Cardiac muscle cell (in vitro differentiated cells and primary cell): ENCODE data around the gene RNF113B. TPM values are rescaled to one million over a fixed set of nuclear protein-coding genes. Genes with fewer than 3 reads are reported as not detected.

ENCODE experiments used
- DNase-seq, 2 donors: peaks; one replicate each; pipeline versions ENCODE4 v3.0.0 to v3.0.0-alpha.2; 2010 to 2017; ENCODE audit warnings: low read depth in 1 of 2, low spot score in 1 of 2
- H3K27ac ChIP-seq: fragments of 200-600 bp; sonication (generic); 2 replicates; pipeline ENCODE4 v1.5.1; 2016
- H3K27me3 ChIP-seq: fragments of 200-600 bp; sonication (generic); 2 replicates; pipeline ENCODE4 v1.6.0; 2016; ENCODE audit warnings: control low read depth
- H3K36me3 ChIP-seq: fragments of 200-600 bp; sonication (generic); 2 replicates; pipeline ENCODE4 v1.5.1; 2016; ENCODE audit warnings: control low read depth
- H3K4me1 ChIP-seq: fragments of 200-600 bp; sonication (generic); 2 replicates; pipeline ENCODE4 v1.8.1; 2017; ENCODE audit warnings: low read depth, mild to moderate bottlenecking, mixed run types
- H3K4me3 ChIP-seq: fragments of 200-600 bp; sonication (generic); 2 replicates; pipeline ENCODE4 v1.5.1; 2016; ENCODE audit warnings: mild to moderate bottlenecking
- H3K9me3 ChIP-seq: fragments of 200-600 bp; sonication (generic); 2 replicates; pipeline ENCODE4 v1.5.1; 2017; ENCODE audit warnings: low read depth, mild to moderate bottlenecking, control low read depth
- polyA plus RNA-seq: library from polyadenylated mRNA; unstranded; fragments of >200 nt; fragmentation: Nextera tagmentation; extraction: Ambion mirVana; gene quantifications from 2 replicates; pipeline ENCODE4 v1.2.1, GENCODE V29; 2016
- total RNA-seq: library from RNA; depleted of rRNA; stranded (reverse); fragments of >200 nt; gene quantifications from 2 replicates; pipeline ENCODE4 v1.2.3, GENCODE V29; 2016
- TF ChIP-seq, protein P1 (sequence below): IDR thresholded peaks from 2 replicates; pipeline ENCODE4 v1.5.1; 2012; ENCODE audit warnings: low read depth, mild to moderate bottlenecking, low read length

The RNF113B gene
- total and polyA plus RNA-seq, 2 experiments from 2014 or later = 0.10 TPM; not detected in 1

- Histone ChIP-seq H3K27ac (no peak overlapping the region), H3K4me1 (peaks cover 17% of the 10 kb centered on the region), H3K9me3 (no peaks in the 10 kb centered on the region), H3K4me3 (peak overlapping the region; percentile 67), H3K36me3 (no peaks in the 10 kb centered on the region), H3K27me3 (peaks cover 15% of the 10 kb centered on the region)
- TF ChIP-seq, protein P1, sequence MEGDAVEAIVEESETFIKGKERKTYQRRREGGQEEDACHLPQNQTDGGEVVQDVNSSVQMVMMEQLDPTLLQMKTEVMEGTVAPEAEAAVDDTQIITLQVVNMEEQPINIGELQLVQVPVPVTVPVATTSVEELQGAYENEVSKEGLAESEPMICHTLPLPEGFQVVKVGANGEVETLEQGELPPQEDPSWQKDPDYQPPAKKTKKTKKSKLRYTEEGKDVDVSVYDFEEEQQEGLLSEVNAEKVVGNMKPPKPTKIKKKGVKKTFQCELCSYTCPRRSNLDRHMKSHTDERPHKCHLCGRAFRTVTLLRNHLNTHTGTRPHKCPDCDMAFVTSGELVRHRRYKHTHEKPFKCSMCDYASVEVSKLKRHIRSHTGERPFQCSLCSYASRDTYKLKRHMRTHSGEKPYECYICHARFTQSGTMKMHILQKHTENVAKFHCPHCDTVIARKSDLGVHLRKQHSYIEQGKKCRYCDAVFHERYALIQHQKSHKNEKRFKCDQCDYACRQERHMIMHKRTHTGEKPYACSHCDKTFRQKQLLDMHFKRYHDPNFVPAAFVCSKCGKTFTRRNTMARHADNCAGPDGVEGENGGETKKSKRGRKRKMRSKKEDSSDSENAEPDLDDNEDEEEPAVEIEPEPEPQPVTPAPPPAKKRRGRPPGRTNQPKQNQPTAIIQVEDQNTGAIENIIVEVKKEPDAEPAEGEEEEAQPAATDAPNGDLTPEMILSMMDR = no peak
- peak; percentile 35 to 61 for DNase-seq
Observed at GRCh38 chr13:98144027-98144741, 32.9 kb downstream of the RNF113B start.

GRCh38 chr13:98143601-98144026 is 33.5 kb downstream of the RNF113B start:
- TF ChIP-seq, protein P1 = no peak
- Histone ChIP-seq H3K4me3 (peak overlapping the region; percentile 67), H3K9me3 (no peaks in the 10 kb centered on the region), H3K27me3 (peaks cover 15% of the 10 kb centered on the region), H3K4me1 (peaks cover 17% of the 10 kb centered on the region), H3K36me3 (no peaks in the 10 kb centered on the region), H3K27ac (peak overlapping the region; percentile 44)
- DNase-seq = peak in 1 of 2 donors; percentile 44

GRCh38 chr13:98143157-98143553 is 33.9 kb downstream of the RNF113B start:
- TF ChIP-seq, protein P1 = no peak

DNA sequence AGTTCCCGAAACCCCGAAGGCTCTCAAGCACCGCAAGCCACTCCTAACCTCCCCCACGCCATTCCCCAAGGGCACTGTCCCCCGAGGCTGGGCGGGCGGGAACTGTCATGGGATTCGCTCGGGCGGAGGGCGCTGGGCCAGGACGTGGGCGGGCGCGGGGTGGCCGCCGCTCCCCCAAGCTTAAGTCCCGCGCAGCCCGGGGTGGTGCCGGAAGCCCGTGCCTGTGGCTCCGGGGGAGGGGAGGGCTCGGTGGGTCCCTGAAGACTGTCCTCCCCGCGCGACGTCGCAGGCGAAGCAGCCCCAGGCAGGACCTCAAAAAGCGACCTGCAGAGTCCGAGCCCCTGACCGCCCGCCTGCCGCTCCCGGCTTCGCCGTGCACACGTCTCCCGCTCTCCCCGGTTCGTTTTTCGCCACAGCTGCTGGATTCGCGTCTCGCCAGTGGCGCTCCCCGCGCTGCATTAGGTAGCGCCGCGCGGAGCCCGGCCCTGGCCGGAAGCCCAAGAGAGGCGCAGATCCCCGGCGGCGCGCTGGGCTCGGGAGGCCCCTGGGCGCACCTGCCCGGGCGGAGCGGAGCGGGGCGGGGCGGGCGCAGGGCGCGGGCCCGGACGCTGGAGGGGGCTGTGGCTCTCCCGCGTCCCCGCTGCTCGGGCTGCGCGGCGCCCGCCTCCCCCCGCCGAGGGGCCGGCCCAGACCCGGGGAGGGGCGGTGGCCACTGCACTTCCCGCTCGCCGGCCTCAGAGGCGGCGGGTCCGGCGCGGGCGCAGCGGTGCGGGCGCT is 34.5 kb downstream of the RNF113B start, which contains the start of gene FARP1:
FARP1 (plus strand) TSS at position 715 of the 777 bp plus-strand sequence. CDS start 70,149 bp downstream, outside the sequence.
- TF ChIP-seq, protein P1 = peak; percentile 9
- Histone ChIP-seq H3K4me3 (peak within 1 kb of the TSS; percentile 67), H3K36me3 (no peaks in the 10 kb centered on the region), H3K27me3 (peaks cover 15% of the 10 kb centered on the region), H3K9me3 (no peaks in the 10 kb centered on the region), H3K27ac (peak within 1 kb of the TSS; percentile 44), H3K4me1 (peaks cover 17% of the 10 kb centered on the region)
- DNase-seq = peak; percentile 72 to 91

More at GRCh38 chr13:98143157-98143553, 33.9 kb downstream of the RNF113B start:
- peaks cover 17% of the 10 kb centered on the region for H3K4me1 ChIP-seq
- DNase-seq = peak in 1 of 2 donors; percentile 86
- H3K4me3 ChIP-seq = peak overlapping the region; percentile 67
- H3K9me3 ChIP-seq = no peaks in the 10 kb centered on the region
- peak overlapping the region; percentile 44 for H3K27ac ChIP-seq
- no peaks in the 10 kb centered on the region for H3K36me3 ChIP-seq
- H3K27me3 ChIP-seq = peaks cover 15% of the 10 kb centered on the region

DNA sequence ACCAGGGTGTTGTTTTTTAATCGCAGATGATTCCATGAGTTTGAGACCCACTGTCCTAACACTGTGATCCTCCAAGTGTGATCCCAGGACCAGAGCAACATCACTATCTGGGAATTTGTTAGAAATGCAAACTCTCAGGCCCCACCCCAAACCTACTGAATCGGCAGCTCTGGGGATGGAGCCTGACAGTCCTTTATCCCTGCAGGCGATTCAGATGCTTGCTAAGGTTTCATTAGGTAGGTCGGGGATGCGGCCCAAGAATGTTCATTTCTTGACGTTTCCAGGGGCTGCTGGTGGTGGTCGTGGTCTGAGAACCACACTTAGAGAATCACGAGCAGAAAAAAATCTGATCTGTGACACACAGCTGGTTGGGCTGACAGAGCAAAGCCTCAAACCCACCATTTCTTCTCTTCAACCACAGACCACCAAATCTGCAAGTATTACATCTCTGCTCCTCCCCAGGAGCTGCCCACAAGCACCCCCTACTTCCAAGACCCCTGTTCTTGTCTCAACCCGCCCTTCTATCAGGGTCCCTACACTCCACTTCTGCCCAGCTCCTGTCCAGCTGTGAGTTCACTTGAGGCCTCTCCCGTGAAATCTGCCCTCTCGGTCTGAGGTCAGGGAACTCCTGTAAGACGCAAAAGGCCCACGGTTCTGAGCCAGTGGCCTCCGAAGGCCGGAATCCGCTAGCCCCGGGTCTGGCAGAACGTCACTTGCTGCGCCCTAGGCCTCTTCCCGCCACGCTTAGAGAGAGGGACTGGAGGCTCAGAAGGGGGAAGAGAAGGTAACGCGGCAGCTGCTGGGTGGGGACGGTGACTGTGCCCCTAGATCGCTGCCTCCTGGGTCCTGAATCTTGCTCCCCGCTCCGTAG is 35.3 kb downstream of the RNF113B start:
- DNase-seq = peak in 1 of 2 donors; percentile 5
- peak overlapping the region; percentile 67 for H3K4me3 ChIP-seq
- TF ChIP-seq, protein P1 = no peak
- H3K36me3 ChIP-seq = no peaks in the 10 kb centered on the region
- H3K4me1 ChIP-seq = peaks cover 13% of the 10 kb centered on the region
- no peak overlapping the region for H3K27ac ChIP-seq
- H3K27me3 ChIP-seq = peaks cover 15% of the 10 kb centered on the region
- no peaks in the 10 kb centered on the region for H3K9me3 ChIP-seq
